Stomach (tissue), 4 donors: ENCODE measurements around the gene COX8A.

ENCODE experiments used
- POLR2A ChIP-seq, 4 donors: fragments of 450-650 bp; IDR thresholded peaks; one replicate each; pipeline ENCODE4 v1.6.1; 2016; ENCODE audit warnings: antibody characterized with exemption in 4 of 4, control low read depth in 2 of 4, mild to moderate bottlenecking in 1 of 4, moderate library complexity in 1 of 4
- TF ChIP-seq, protein P1 (sequence below), 7 experiments: fragments of 450-650 bp in 4 of 7; fragments of 200-600 bp in 3 of 7; sonication (generic) in 3 of 7; IDR thresholded peaks; one replicate each; pipeline ENCODE4 v1.5.1; 2016 to 2019; ENCODE audit warnings: antibody characterized with exemption in 7 of 7, control low read depth in 2 of 7, mild to moderate bottlenecking in 1 of 7

DNA sequence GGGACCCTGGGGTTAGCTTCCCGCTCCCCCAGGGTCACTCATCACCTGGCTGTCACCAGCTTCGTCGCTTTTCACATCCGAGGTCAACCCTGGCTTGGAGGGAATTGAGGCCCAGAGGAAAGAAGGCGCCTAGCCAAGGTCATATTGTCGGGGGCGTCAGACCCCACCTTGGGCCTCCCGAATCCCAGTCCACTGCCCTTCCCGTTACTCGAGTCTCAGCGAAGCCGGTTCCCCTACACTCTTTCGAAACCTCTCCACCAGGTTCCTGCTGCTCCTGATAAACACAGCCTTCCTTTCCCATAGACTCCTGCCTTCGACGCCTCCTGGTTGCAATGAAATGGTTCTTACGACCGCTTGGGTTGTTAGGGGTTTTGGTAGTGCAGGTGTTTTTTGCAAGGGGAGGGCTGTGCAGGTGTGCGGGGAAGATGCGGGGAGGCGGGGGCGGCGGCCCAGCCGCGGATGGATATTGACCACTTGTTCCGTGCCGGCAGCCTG is 35.0 kb upstream of the COX8A start:
- TF ChIP-seq, protein P1, sequence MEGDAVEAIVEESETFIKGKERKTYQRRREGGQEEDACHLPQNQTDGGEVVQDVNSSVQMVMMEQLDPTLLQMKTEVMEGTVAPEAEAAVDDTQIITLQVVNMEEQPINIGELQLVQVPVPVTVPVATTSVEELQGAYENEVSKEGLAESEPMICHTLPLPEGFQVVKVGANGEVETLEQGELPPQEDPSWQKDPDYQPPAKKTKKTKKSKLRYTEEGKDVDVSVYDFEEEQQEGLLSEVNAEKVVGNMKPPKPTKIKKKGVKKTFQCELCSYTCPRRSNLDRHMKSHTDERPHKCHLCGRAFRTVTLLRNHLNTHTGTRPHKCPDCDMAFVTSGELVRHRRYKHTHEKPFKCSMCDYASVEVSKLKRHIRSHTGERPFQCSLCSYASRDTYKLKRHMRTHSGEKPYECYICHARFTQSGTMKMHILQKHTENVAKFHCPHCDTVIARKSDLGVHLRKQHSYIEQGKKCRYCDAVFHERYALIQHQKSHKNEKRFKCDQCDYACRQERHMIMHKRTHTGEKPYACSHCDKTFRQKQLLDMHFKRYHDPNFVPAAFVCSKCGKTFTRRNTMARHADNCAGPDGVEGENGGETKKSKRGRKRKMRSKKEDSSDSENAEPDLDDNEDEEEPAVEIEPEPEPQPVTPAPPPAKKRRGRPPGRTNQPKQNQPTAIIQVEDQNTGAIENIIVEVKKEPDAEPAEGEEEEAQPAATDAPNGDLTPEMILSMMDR (IDR thresholded peaks at IDR 0.05) = no peak
- TF ChIP-seq POLR2A (IDR thresholded peaks at IDR 0.05) = no peak
